ENCODE data around the gene DSTYK.

- no peak for TF ChIP-seq CTCF (conservative IDR thresholded peaks at IDR 0.05)
- no peak for TF ChIP-seq ZFX (IDR thresholded peaks at IDR 0.05)
These were observed 101.8 kb downstream of the DSTYK start for GRCh38 chr1:205109711-205110110.

Data from C4-2B (cell line).